OCI-LY1 (cell line): ENCODE measurements around the gene NT5DC1.

Experiments used
- H2AFZ ChIP-seq: fragments of 200-600 bp; sonication (generic), shearing (Covaris generic); 2 replicates; pipeline ENCODE4 v1.6.0; 2014; ENCODE audit warnings: antibody characterized with exemption, mild to moderate bottlenecking, low read length
- H3F3A ChIP-seq: fragments of 200-600 bp; sonication (generic), shearing (Covaris generic); 2 replicates; pipeline ENCODE4 v1.6.0; 2014; ENCODE audit warnings: mild to moderate bottlenecking, antibody characterized with exemption, low read length, moderate library complexity; ENCODE audit not compliant: insufficient read depth
- H3K27ac ChIP-seq: fragments of 200-600 bp; sonication (generic); 2 replicates; pipeline ENCODE4 v1.5.1; 2014; ENCODE audit warnings: low read length, mixed run types, mild to moderate bottlenecking, low read depth; ENCODE audit not compliant: poor library complexity, severe bottlenecking
- H3K27me3 ChIP-seq: fragments of 200-600 bp; sonication (generic); 2 replicates; pipeline ENCODE4 v1.6.0; 2014; ENCODE audit warnings: antibody characterized with exemption, mild to moderate bottlenecking, low read length, moderate library complexity; ENCODE audit not compliant: insufficient read depth
- H3K36me3 ChIP-seq: fragments of 200-600 bp; sonication (generic); 2 replicates; pipeline ENCODE4 v1.6.1; 2014; ENCODE audit warnings: mild to moderate bottlenecking, antibody characterized with exemption, low read length, moderate library complexity, mixed read lengths; ENCODE audit not compliant: insufficient read depth
- H3K4me1 ChIP-seq: fragments of 200-600 bp; sonication (generic); 2 replicates; pipeline ENCODE4 v1.5.1; 2014; ENCODE audit warnings: mild to moderate bottlenecking, low read length, moderate library complexity; ENCODE audit not compliant: insufficient read depth, severe bottlenecking
- H3K4me2 ChIP-seq: fragments of 200-600 bp; sonication (generic), shearing (Covaris generic); 2 replicates; pipeline ENCODE4 v1.6.1; 2014; ENCODE audit warnings: low read length
- H3K4me3 ChIP-seq: fragments of 200-600 bp; sonication (generic); 2 replicates; pipeline ENCODE4 v1.5.1; 2014; ENCODE audit warnings: low read length, low read depth, mild to moderate bottlenecking, mixed read lengths; ENCODE audit not compliant: poor library complexity, severe bottlenecking
- H3K79me2 ChIP-seq: fragments of 200-600 bp; shearing (Covaris generic); 2 replicates; pipeline ENCODE4 v1.6.1; 2016; ENCODE audit warnings: mixed run types, low read length, mixed read lengths; ENCODE audit not compliant: insufficient read depth
- H3K9ac ChIP-seq: fragments of 200-600 bp; sonication (generic), shearing (Covaris generic); 2 replicates; pipeline ENCODE4 v1.6.1; 2014; ENCODE audit warnings: mild to moderate bottlenecking, low read length, mixed read lengths
- H3K9me2 ChIP-seq: fragments of 200-600 bp; sonication (generic), shearing (Covaris generic); 2 replicates; pipeline ENCODE4 v1.6.1; 2014; ENCODE audit warnings: low read depth, mild to moderate bottlenecking, low read length, mixed read lengths
- H3K9me3 ChIP-seq: fragments of 200-600 bp; shearing (Covaris generic); 2 replicates; pipeline ENCODE4 v1.6.1; 2014; ENCODE audit warnings: low read length, mixed read lengths
- H4K20me1 ChIP-seq: fragments of 200-600 bp; sonication (generic), shearing (Covaris generic); 2 replicates; pipeline ENCODE4 v1.6.0; 2016; ENCODE audit warnings: mild to moderate bottlenecking, low read length; ENCODE audit not compliant: insufficient read depth
- EZH2 ChIP-seq: fragments of 200-600 bp; sonication (generic), shearing (Covaris generic); IDR thresholded peaks from 2 replicates; pipeline ENCODE4 v1.8.0; 2017; ENCODE audit warnings: borderline replicate concordance, mixed run types, mild to moderate bottlenecking, antibody characterized with exemption, low read length, moderate library complexity, mixed read lengths
- TF ChIP-seq, protein P1 (sequence below): fragments of 200-600 bp; sonication (generic), shearing (Covaris generic); IDR thresholded peaks from 2 replicates; pipeline ENCODE4 v1.5.1; 2017; ENCODE audit warnings: mild to moderate bottlenecking, antibody characterized with exemption, low read length, moderate library complexity, mixed read lengths

The NT5DC1 gene

DNA sequence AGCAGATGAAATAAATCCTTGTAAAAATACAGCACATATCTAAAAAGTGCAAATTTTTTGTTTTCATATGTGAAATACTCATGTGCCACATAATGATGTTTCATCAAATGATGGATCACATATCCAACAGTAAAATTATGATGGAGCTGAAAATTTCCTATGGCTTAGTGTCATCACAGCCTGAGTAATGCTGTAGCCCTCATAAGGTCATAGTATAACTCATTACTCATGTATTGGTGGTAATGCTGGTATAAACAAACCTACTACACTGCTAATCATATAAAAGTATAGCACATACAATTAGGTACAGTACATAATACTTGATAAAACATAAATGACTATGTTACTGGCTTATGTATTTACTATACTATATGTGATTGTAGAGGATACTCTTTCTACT is 166.2 kb downstream of the NT5DC1 start:
- Histone ChIP-seq H3K9me3 (no peaks in the 10 kb centered on the region), H2AFZ (no peak overlapping the region), H3K4me2 (no peak overlapping the region), H3K27ac (no peak overlapping the region), H3K9me2 (no peaks in the 10 kb centered on the region), H3K9ac (no peak overlapping the region), H4K20me1 (no peaks in the 10 kb centered on the region), H3K79me2 (no peaks in the 10 kb centered on the region), H3K36me3 (no peaks in the 10 kb centered on the region), H3F3A (no peaks in the 10 kb centered on the region), H3K4me1 (no peaks in the 10 kb centered on the region), H3K4me3 (no peak overlapping the region), H3K27me3 (no peaks in the 10 kb centered on the region)
- TF ChIP-seq, protein P1, sequence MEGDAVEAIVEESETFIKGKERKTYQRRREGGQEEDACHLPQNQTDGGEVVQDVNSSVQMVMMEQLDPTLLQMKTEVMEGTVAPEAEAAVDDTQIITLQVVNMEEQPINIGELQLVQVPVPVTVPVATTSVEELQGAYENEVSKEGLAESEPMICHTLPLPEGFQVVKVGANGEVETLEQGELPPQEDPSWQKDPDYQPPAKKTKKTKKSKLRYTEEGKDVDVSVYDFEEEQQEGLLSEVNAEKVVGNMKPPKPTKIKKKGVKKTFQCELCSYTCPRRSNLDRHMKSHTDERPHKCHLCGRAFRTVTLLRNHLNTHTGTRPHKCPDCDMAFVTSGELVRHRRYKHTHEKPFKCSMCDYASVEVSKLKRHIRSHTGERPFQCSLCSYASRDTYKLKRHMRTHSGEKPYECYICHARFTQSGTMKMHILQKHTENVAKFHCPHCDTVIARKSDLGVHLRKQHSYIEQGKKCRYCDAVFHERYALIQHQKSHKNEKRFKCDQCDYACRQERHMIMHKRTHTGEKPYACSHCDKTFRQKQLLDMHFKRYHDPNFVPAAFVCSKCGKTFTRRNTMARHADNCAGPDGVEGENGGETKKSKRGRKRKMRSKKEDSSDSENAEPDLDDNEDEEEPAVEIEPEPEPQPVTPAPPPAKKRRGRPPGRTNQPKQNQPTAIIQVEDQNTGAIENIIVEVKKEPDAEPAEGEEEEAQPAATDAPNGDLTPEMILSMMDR = no peak
- no peak for TF ChIP-seq EZH2

DNA sequence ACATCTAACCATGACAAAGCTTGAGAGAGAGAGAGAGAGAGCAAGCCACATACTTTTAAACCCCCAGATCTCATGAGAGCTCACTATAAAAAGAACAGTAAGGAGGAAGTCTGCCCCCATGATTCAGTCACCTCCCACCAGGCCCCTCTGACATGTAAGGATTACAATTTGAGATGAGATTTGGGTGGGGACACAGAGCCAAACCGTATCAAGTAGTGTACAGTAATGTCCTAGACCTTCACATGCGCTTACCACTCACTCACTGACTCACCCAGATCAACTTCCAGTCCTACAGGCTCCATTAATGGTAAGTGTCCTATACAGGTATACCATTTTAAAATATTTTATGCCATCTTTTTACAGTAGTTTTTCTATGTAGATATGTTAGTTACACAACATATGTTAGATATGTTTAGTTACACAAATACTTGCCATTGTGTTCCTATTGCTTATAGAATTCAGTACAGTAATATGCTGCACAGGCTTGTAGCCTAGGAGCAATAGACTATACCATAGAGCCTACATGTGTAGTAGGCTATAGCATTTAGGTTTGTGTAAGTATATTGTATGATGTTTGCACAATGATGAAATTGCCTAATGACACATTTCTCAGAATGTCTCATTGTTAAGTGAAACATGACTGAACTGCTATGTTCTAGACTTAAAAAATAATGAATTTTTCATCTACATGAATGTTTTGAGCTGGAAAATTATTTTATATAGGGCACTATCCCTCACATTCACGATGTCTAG is 167.4 kb downstream of the NT5DC1 start:
- H3K27ac ChIP-seq = no peak overlapping the region
- TF ChIP-seq, protein P1 = no peak
- no peak for TF ChIP-seq EZH2
- H4K20me1 ChIP-seq = no peaks in the 10 kb centered on the region
- H3K27me3 ChIP-seq = no peaks in the 10 kb centered on the region
- no peak overlapping the region for H3K9ac ChIP-seq
- H3K36me3 ChIP-seq = peaks cover under 1% of the 10 kb centered on the region; the same call in 1 of the 2 replicates
- H2AFZ ChIP-seq = no peak overlapping the region
- no peaks in the 10 kb centered on the region for H3K9me3 ChIP-seq
- no peaks in the 10 kb centered on the region for H3K9me2 ChIP-seq
- no peaks in the 10 kb centered on the region for H3K79me2 ChIP-seq
- H3K4me2 ChIP-seq = no peak overlapping the region
- H3K4me3 ChIP-seq = no peak overlapping the region
- no peaks in the 10 kb centered on the region for H3K4me1 ChIP-seq
- H3F3A ChIP-seq = no peaks in the 10 kb centered on the region

DNA sequence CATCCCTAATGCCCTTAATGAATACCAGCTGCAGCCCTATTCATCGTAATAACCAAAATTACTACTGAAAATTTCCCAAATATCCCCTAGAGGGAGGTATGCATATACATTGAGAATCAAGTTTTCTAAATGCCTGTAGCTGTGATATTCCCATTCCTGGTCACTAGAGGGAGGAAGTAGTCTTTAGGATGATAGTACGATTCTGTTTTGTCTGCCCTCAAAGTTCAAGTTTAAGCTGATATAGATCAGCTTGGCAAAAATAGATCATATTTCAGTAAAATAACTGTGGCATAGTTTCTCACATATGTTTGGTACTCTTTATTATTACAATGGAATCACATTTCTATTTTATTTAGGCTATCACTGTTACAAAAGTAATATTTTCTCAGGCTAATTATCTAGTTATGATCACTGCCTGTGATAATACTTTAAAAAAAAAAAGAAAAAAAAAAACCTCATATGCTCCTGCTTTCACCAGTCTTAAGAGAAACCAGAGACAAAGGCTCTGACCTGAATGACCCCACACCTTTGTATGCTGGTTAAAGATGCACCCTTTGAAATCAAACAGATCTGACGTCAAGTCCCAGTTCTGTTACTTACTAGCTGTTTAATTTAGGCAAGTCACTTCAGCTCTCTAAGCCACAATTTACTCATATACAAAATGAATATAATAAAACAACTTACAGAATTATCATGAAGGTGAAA is 168.1 kb downstream of the NT5DC1 start:
- H3K9ac ChIP-seq = no peak overlapping the region
- H3K27me3 ChIP-seq = no peaks in the 10 kb centered on the region
- H4K20me1 ChIP-seq = no peaks in the 10 kb centered on the region
- H3K4me1 ChIP-seq = no peaks in the 10 kb centered on the region
- H3K36me3 ChIP-seq = peaks cover 8% of the 10 kb centered on the region; the same call in 1 of the 2 replicates
- TF ChIP-seq, protein P1 = peak; percentile 77
- TF ChIP-seq EZH2 = no peak
- no peak overlapping the region for H2AFZ ChIP-seq
- H3K27ac ChIP-seq = no peak overlapping the region
- H3K4me2 ChIP-seq = no peak overlapping the region
- no peak overlapping the region for H3K4me3 ChIP-seq
- H3K79me2 ChIP-seq = no peaks in the 10 kb centered on the region
- H3F3A ChIP-seq = no peaks in the 10 kb centered on the region
- H3K9me3 ChIP-seq = no peaks in the 10 kb centered on the region
- no peaks in the 10 kb centered on the region for H3K9me2 ChIP-seq
